Liver (tissue), 3 donors: ENCODE measurements around the gene NUP205.

Experiments
- EGR1 ChIP-seq, 2 donors: IDR thresholded peaks; 2 replicates each; pipeline ENCODE4 v1.6.1; 2016 to 2018; ENCODE audit warnings: antibody characterized with exemption in 2 of 2, low read depth in 2 of 2
- FOXA1 ChIP-seq: IDR thresholded peaks from 2 replicates; pipeline ENCODE4 v1.6.1; 2016; ENCODE audit warnings: antibody characterized with exemption
- MAX ChIP-seq: IDR thresholded peaks from 2 replicates; pipeline ENCODE4 v1.6.1; 2016; ENCODE audit warnings: antibody characterized with exemption
- RAD21 ChIP-seq, 2 donors: IDR thresholded peaks; 2 replicates each; pipeline ENCODE4 v1.6.1; 2016; ENCODE audit warnings: antibody characterized with exemption in 2 of 2, mild to moderate bottlenecking in 2 of 2
- RXRA ChIP-seq, 2 donors: IDR thresholded peaks; 2 replicates each; pipeline ENCODE4 v1.6.1; 2017 to 2018; ENCODE audit warnings: antibody characterized with exemption in 2 of 2, mild to moderate bottlenecking in 1 of 2
- TAF1 ChIP-seq: conservative IDR thresholded peaks from 2 replicates; pipeline ENCODE4 v1.6.1; 2016; ENCODE audit warnings: antibody characterized with exemption, mild to moderate bottlenecking
- YY1 ChIP-seq: IDR thresholded peaks from 2 replicates; pipeline ENCODE4 v1.6.1; 2016; ENCODE audit warnings: antibody characterized with exemption, mild to moderate bottlenecking
- TF ChIP-seq, protein P1 (sequence below): fragments of 150-350 bp; IDR thresholded peaks from 2 replicates; pipeline ENCODE4 v1.5.1; 2017; ENCODE audit warnings: improper control_type of control experiment, low read depth, low read length; ENCODE audit not compliant: missing input control
- TF ChIP-seq, protein P2 (sequence below): IDR thresholded peaks from 2 replicates; pipeline ENCODE4 v1.6.1; 2016; ENCODE audit warnings: antibody characterized with exemption, mild to moderate bottlenecking
- TF ChIP-seq, protein P3 (sequence below): IDR thresholded peaks from 2 replicates; pipeline ENCODE4 v1.6.1; 2016; ENCODE audit warnings: antibody characterized with exemption
- donor health status: healthy.
- donor health status: healthy.

DNA sequence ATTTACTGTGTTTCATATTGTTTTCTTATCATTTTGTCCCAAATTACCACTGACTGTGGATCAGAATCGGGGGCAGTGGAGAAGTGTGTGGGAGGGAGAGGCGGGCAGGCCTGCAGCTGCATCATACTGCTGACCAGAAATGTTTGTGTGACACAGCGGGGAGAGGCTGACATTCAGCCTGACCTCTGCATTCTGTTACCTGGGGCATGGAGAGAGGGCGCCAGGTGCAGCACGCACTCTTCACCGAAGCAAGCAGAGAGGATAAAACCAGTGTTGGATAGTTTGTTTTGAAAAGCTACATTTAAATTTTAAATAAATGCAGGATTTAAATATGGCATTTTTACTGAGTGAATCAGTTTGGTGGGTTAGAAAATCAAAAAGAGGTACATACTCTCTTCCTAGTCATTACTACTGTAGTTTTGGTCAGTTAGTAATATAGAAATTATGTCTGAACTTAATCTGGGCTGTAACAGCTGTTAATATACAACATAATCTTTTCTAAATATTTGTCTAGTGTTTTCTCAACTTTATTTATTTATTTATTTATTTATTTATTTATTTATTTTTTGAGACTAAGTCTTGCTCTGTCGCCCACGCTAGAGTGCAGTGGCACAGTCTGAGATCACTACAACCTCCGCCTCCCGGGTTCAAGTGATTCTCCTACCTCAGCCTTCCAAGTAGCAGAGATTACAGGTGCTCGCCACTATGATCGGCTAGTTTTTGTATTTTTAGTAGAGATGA lies 95.8 kb downstream of the NUP205 start:
- TF ChIP-seq, protein P1, sequence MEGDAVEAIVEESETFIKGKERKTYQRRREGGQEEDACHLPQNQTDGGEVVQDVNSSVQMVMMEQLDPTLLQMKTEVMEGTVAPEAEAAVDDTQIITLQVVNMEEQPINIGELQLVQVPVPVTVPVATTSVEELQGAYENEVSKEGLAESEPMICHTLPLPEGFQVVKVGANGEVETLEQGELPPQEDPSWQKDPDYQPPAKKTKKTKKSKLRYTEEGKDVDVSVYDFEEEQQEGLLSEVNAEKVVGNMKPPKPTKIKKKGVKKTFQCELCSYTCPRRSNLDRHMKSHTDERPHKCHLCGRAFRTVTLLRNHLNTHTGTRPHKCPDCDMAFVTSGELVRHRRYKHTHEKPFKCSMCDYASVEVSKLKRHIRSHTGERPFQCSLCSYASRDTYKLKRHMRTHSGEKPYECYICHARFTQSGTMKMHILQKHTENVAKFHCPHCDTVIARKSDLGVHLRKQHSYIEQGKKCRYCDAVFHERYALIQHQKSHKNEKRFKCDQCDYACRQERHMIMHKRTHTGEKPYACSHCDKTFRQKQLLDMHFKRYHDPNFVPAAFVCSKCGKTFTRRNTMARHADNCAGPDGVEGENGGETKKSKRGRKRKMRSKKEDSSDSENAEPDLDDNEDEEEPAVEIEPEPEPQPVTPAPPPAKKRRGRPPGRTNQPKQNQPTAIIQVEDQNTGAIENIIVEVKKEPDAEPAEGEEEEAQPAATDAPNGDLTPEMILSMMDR: no peak
- TF ChIP-seq FOXA1 (no peak), EGR1 (IDR thresholded peaks at IDR 0.05; ENCODE audit: low read depth in 2 of 2) (no peak), MAX (no peak), YY1 (no peak), TAF1 (no peak), RAD21 (IDR thresholded peaks at IDR 0.05) (no peak), RXRA (IDR thresholded peaks at IDR 0.05) (no peak)
- TF ChIP-seq, protein P2, sequence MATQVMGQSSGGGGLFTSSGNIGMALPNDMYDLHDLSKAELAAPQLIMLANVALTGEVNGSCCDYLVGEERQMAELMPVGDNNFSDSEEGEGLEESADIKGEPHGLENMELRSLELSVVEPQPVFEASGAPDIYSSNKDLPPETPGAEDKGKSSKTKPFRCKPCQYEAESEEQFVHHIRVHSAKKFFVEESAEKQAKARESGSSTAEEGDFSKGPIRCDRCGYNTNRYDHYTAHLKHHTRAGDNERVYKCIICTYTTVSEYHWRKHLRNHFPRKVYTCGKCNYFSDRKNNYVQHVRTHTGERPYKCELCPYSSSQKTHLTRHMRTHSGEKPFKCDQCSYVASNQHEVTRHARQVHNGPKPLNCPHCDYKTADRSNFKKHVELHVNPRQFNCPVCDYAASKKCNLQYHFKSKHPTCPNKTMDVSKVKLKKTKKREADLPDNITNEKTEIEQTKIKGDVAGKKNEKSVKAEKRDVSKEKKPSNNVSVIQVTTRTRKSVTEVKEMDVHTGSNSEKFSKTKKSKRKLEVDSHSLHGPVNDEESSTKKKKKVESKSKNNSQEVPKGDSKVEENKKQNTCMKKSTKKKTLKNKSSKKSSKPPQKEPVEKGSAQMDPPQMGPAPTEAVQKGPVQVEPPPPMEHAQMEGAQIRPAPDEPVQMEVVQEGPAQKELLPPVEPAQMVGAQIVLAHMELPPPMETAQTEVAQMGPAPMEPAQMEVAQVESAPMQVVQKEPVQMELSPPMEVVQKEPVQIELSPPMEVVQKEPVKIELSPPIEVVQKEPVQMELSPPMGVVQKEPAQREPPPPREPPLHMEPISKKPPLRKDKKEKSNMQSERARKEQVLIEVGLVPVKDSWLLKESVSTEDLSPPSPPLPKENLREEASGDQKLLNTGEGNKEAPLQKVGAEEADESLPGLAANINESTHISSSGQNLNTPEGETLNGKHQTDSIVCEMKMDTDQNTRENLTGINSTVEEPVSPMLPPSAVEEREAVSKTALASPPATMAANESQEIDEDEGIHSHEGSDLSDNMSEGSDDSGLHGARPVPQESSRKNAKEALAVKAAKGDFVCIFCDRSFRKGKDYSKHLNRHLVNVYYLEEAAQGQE: no peak
- TF ChIP-seq, protein P3, sequence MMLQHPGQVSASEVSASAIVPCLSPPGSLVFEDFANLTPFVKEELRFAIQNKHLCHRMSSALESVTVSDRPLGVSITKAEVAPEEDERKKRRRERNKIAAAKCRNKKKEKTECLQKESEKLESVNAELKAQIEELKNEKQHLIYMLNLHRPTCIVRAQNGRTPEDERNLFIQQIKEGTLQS: no peak
